OCI-LY1 (cell line): Measurements from ENCODE around the gene AKAP13.
A peak's percentile ranks its signal among the peaks of the same experiment; 100 is the strongest.

Source experiments
- H2AFZ ChIP-seq: fragments of 200-600 bp; sonication (generic), shearing (Covaris generic); 2 replicates; pipeline ENCODE4 v1.6.0; 2014; ENCODE audit warnings: antibody characterized with exemption, mild to moderate bottlenecking, low read length
- H3F3A ChIP-seq: fragments of 200-600 bp; sonication (generic), shearing (Covaris generic); 2 replicates; pipeline ENCODE4 v1.6.0; 2014; ENCODE audit warnings: mild to moderate bottlenecking, antibody characterized with exemption, low read length, moderate library complexity; ENCODE audit not compliant: insufficient read depth
- H3K27ac ChIP-seq: fragments of 200-600 bp; sonication (generic); 2 replicates; pipeline ENCODE4 v1.5.1; 2014; ENCODE audit warnings: low read length, mixed run types, mild to moderate bottlenecking, low read depth; ENCODE audit not compliant: poor library complexity, severe bottlenecking
- H3K27me3 ChIP-seq: fragments of 200-600 bp; sonication (generic); 2 replicates; pipeline ENCODE4 v1.6.0; 2014; ENCODE audit warnings: antibody characterized with exemption, mild to moderate bottlenecking, low read length, moderate library complexity; ENCODE audit not compliant: insufficient read depth
- H3K36me3 ChIP-seq: fragments of 200-600 bp; sonication (generic); 2 replicates; pipeline ENCODE4 v1.6.1; 2014; ENCODE audit warnings: mild to moderate bottlenecking, antibody characterized with exemption, low read length, moderate library complexity, mixed read lengths; ENCODE audit not compliant: insufficient read depth
- H3K4me1 ChIP-seq: fragments of 200-600 bp; sonication (generic); 2 replicates; pipeline ENCODE4 v1.5.1; 2014; ENCODE audit warnings: mild to moderate bottlenecking, low read length, moderate library complexity; ENCODE audit not compliant: insufficient read depth, severe bottlenecking
- H3K4me2 ChIP-seq: fragments of 200-600 bp; sonication (generic), shearing (Covaris generic); 2 replicates; pipeline ENCODE4 v1.6.1; 2014; ENCODE audit warnings: low read length
- H3K4me3 ChIP-seq: fragments of 200-600 bp; sonication (generic); 2 replicates; pipeline ENCODE4 v1.5.1; 2014; ENCODE audit warnings: low read length, low read depth, mild to moderate bottlenecking, mixed read lengths; ENCODE audit not compliant: poor library complexity, severe bottlenecking
- H3K79me2 ChIP-seq: fragments of 200-600 bp; shearing (Covaris generic); 2 replicates; pipeline ENCODE4 v1.6.1; 2016; ENCODE audit warnings: mixed run types, low read length, mixed read lengths; ENCODE audit not compliant: insufficient read depth
- H3K9ac ChIP-seq: fragments of 200-600 bp; sonication (generic), shearing (Covaris generic); 2 replicates; pipeline ENCODE4 v1.6.1; 2014; ENCODE audit warnings: mild to moderate bottlenecking, low read length, mixed read lengths
- H3K9me2 ChIP-seq: fragments of 200-600 bp; sonication (generic), shearing (Covaris generic); 2 replicates; pipeline ENCODE4 v1.6.1; 2014; ENCODE audit warnings: low read depth, mild to moderate bottlenecking, low read length, mixed read lengths
- H3K9me3 ChIP-seq: fragments of 200-600 bp; shearing (Covaris generic); 2 replicates; pipeline ENCODE4 v1.6.1; 2014; ENCODE audit warnings: low read length, mixed read lengths
- H4K20me1 ChIP-seq: fragments of 200-600 bp; sonication (generic), shearing (Covaris generic); 2 replicates; pipeline ENCODE4 v1.6.0; 2016; ENCODE audit warnings: mild to moderate bottlenecking, low read length; ENCODE audit not compliant: insufficient read depth
- EZH2 ChIP-seq: fragments of 200-600 bp; sonication (generic), shearing (Covaris generic); IDR thresholded peaks from 2 replicates; pipeline ENCODE4 v1.8.0; 2017; ENCODE audit warnings: borderline replicate concordance, mixed run types, mild to moderate bottlenecking, antibody characterized with exemption, low read length, moderate library complexity, mixed read lengths
- TF ChIP-seq, protein P1 (sequence below): fragments of 200-600 bp; sonication (generic), shearing (Covaris generic); IDR thresholded peaks from 2 replicates; pipeline ENCODE4 v1.5.1; 2017; ENCODE audit warnings: mild to moderate bottlenecking, antibody characterized with exemption, low read length, moderate library complexity, mixed read lengths

AKAP13 gene

DNA sequence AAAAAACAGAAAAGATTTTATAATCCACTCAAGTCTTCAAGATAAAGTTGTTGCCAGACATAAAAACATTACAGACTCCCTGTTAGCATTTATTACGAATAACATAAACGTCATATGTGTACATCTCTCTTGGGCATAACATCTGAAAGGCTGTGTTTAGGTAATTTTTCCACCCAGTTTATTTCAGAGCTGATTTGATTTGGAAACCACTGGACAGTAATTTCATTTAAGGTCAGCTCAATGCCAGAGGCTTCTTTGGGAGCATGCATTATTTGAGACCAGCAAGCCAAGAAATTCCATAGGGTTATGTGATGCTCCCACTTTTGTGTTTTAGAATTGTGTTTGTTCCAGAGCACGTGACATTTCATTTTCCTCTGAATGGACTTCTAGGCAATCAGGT, 196.0 kb downstream of the AKAP13 start:
- H3K4me3 ChIP-seq: no peak overlapping the region

DNA sequence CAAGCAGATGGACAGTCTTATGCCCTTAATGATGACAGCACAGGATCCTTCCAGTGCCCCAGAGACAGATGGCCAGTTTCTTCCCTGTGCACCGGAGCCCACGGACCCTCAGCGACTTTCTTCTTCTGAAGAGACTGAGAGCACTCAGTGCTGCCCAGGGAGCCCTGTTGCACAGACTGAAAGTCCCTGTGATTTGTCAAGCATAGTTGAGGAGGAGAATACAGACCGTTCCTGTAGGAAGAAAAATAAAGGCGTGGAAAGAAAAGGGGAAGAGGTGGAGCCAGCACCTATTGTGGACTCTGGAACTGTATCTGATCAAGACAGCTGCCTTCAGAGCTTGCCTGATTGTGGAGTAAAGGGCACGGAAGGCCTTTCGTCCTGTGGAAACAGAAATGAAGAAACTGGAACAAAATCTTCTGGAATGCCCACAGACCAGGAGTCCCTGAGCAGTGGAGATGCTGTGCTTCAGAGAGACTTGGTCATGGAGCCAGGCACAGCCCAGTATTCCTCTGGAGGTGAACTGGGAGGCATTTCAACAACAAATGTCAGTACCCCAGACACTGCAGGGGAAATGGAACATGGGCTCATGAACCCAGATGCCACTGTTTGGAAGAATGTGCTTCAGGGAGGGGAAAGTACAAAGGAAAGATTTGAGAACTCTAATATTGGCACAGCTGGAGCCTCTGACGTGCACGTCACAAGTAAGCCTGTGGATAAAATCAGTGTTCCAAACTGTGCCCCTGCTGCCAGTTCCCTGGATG, 198.7 kb downstream of the AKAP13 start:
- Histone ChIP-seq H3K36me3 (peaks cover 25% of the 10 kb centered on the region; the same call in 1 of the 2 replicates), H3K4me3 (no peak overlapping the region), H3K9ac (no peak overlapping the region), H3F3A (no peaks in the 10 kb centered on the region), H3K4me1 (peaks cover 49% of the 10 kb centered on the region), H3K4me2 (no peak overlapping the region), H2AFZ (no peak overlapping the region), H3K27me3 (no peaks in the 10 kb centered on the region), H3K27ac (peak overlapping the region; percentile 95), H3K79me2 (0 out of 2 replicates have a peak, but pooled peaks cover 2% of the 10 kb centered on the region), H3K9me3 (no peaks in the 10 kb centered on the region), H3K9me2 (no peaks in the 10 kb centered on the region), H4K20me1 (no peaks in the 10 kb centered on the region)
- TF ChIP-seq EZH2: no peak
- TF ChIP-seq, protein P1, sequence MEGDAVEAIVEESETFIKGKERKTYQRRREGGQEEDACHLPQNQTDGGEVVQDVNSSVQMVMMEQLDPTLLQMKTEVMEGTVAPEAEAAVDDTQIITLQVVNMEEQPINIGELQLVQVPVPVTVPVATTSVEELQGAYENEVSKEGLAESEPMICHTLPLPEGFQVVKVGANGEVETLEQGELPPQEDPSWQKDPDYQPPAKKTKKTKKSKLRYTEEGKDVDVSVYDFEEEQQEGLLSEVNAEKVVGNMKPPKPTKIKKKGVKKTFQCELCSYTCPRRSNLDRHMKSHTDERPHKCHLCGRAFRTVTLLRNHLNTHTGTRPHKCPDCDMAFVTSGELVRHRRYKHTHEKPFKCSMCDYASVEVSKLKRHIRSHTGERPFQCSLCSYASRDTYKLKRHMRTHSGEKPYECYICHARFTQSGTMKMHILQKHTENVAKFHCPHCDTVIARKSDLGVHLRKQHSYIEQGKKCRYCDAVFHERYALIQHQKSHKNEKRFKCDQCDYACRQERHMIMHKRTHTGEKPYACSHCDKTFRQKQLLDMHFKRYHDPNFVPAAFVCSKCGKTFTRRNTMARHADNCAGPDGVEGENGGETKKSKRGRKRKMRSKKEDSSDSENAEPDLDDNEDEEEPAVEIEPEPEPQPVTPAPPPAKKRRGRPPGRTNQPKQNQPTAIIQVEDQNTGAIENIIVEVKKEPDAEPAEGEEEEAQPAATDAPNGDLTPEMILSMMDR: no peak

More for the DNA sequence above, 196.0 kb downstream of the AKAP13 start:
- H3K4me2 ChIP-seq: no peak overlapping the region
- H3K9me2 ChIP-seq: no peaks in the 10 kb centered on the region
- H3K79me2 ChIP-seq: no peaks in the 10 kb centered on the region
- no peaks in the 10 kb centered on the region for H3F3A ChIP-seq
- TF ChIP-seq, protein P1: no peak
- TF ChIP-seq EZH2: no peak
- no peak overlapping the region for H3K9ac ChIP-seq
- no peaks in the 10 kb centered on the region for H4K20me1 ChIP-seq
- no peaks in the 10 kb centered on the region for H3K27me3 ChIP-seq
- H3K4me1 ChIP-seq: peaks cover 21% of the 10 kb centered on the region
- H3K9me3 ChIP-seq: no peaks in the 10 kb centered on the region
- no peak overlapping the region for H2AFZ ChIP-seq
- peaks cover 22% of the 10 kb centered on the region; the same call in 1 of the 2 replicates for H3K36me3 ChIP-seq
- no peak overlapping the region for H3K27ac ChIP-seq

DNA sequence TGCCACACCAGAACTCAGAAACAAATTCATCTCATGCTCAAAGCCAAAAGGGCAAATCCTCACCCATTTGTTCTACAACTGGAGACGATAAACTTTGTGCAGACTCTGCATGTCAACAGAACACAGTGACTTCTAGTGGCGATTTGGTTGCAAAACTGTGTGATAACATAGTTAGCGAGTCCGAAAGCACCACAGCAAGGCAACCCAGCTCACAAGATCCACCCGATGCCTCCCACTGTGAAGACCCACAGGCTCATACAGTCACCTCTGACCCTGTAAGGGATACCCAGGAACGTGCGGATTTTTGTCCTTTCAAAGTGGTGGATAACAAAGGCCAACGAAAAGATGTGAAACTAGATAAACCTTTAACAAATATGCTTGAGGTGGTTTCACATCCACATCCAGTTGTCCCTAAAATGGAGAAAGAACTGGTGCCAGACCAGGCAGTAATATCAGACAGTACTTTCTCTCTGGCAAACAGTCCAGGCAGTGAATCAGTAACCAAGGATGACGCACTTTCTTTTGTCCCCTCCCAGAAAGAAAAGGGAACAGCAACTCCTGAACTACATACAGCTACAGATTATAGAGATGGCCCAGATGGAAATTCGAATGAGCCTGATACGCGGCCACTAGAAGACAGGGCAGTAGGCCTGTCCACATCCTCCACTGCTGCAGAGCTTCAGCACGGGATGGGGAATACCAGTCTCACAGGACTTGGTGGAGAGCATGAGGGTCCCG, 199.7 kb downstream of the AKAP13 start:
- Histone ChIP-seq H3K4me1 (peaks cover 59% of the 10 kb centered on the region), H3K36me3 (peaks cover 21% of the 10 kb centered on the region; the same call in 1 of the 2 replicates), H2AFZ (no peak overlapping the region), H3K4me2 (no peak overlapping the region), H3K27me3 (no peaks in the 10 kb centered on the region), H3K4me3 (no peak overlapping the region), H3K9me2 (no peaks in the 10 kb centered on the region), H3K79me2 (peaks cover 12% of the 10 kb centered on the region), H3K27ac (peak overlapping the region; percentile 95), H3K9ac (no peak overlapping the region), H3F3A (no peaks in the 10 kb centered on the region), H4K20me1 (no peaks in the 10 kb centered on the region), H3K9me3 (no peaks in the 10 kb centered on the region)
- TF ChIP-seq EZH2: no peak
- TF ChIP-seq, protein P1: peak; percentile 53
